Loucy (cell line): Measurements from ENCODE around the gene TRIM29.

Experiments used
- CTCF ChIP-seq: fragments of 200-600 bp; sonication (generic); conservative IDR thresholded peaks from 2 replicates; pipeline ENCODE4 v1.5.1; 2014; ENCODE audit warnings: mild to moderate bottlenecking, antibody characterized with exemption, low read length
- EZH2phosphoT487 ChIP-seq: fragments of 200-600 bp; IDR thresholded peaks from 2 replicates; pipeline ENCODE4 v1.6.1; 2018; ENCODE audit warnings: antibody characterized with exemption, mild to moderate bottlenecking, moderate library complexity, borderline replicate concordance

DNA sequence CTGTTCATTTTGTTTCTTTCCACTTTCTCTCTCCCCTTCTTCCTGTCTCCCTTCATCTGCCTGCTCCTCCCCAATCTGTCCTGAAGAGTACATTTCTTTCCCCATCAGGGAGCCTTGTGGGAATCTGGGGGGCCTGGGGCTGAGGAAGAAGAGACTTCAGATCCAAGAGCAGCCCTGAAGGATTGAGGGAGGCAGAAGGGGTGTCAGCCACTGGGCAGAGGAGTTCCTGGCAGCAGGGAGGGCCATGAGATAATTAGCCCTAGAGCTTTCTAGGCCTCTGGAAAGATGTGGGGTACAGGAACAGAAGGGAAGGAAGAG lies 48.5 kb upstream of the TRIM29 start:
- TF ChIP-seq CTCF (no peak), EZH2phosphoT487 (no peak)
